Medulla oblongata (tissue), 1 donor: ENCODE data around the gene PIAS4.
A peak's percentile ranks its signal among the peaks of the same experiment; 100 is the strongest.
"Not testable (repeated sequence)": the region's sequence is repeated elsewhere in the genome, so short reads cannot be mapped to it uniquely, and the experiment has no call there.

Source experiments
- DNase-seq: peaks from one replicate; pipeline ENCODE4 v3.0.0-alpha.2; 2015; ENCODE audit errors: extremely low spot score

Gene PIAS4

GRCh38 chr19:4007021-4007835 lies at the start of gene PIAS4:
Gene PIAS4 (plus strand): TSS chr19:4007736. CDS start chr19:4007761, 25 bp downstream.
- peak; percentile 97 for DNase-seq

- DNase-seq = no peak
Observed at GRCh38 chr19:3958836-3959765, 48.4 kb upstream of the PIAS4 start.

- DNase-seq = no peak
Observed at GRCh38 chr19:3959766-3960131, 47.8 kb upstream of the PIAS4 start.

GRCh38 chr19:3961007-3961406 lies 46.5 kb upstream of the PIAS4 start:
- no peak for DNase-seq

GRCh38 chr19:3963458-3964255 lies 43.9 kb upstream of the PIAS4 start:
- no peak for DNase-seq

- no peak for DNase-seq
Observed at GRCh38 chr19:3964256-3965194, 43.0 kb upstream of the PIAS4 start.

GRCh38 chr19:3966051-3967017 lies 41.2 kb upstream of the PIAS4 start:
- no peak for DNase-seq

- not testable (repeated sequence) for DNase-seq
Observed at GRCh38 chr19:3967983-3968382, 39.6 kb upstream of the PIAS4 start.

- DNase-seq = peak; percentile 82
Observed at GRCh38 chr19:3968556-3969434, 38.7 kb upstream of the PIAS4 start.

- DNase-seq = no peak
Observed at GRCh38 chr19:3969435-3970312, 37.9 kb upstream of the PIAS4 start.

GRCh38 chr19:3970313-3970807 lies 37.2 kb upstream of the PIAS4 start:
- no peak for DNase-seq

GRCh38 chr19:3970808-3971598 lies 36.5 kb upstream of the PIAS4 start, which contains the start of gene DAPK3:
Gene DAPK3 (minus strand): TSS chr19:3971099. CDS start chr19:3969735, 1,364 bp downstream.
- peak; percentile 99 for DNase-seq

GRCh38 chr19:3975144-3975543 lies 32.4 kb upstream of the PIAS4 start:
- DNase-seq = no peak

- DNase-seq = no peak
Observed at GRCh38 chr19:3975637-3976087, 31.9 kb upstream of the PIAS4 start.

GRCh38 chr19:3976495-3977241 lies 30.9 kb upstream of the PIAS4 start:
- DNase-seq = no peak
